GM12878 (cell line): ENCODE results near the gene TPSB2. TPM values are rescaled to one million over a fixed set of nuclear protein-coding genes. Genes with fewer than 3 reads are reported as not detected.

Source experiments
- ATAC-seq: fragments of 200-7000 bp; cut with Tn5 transposase; 3 replicates; pipeline ENCODE4 v1.9.1; 2020; ENCODE audit warnings: mild to moderate bottlenecking, moderate library complexity
- BruUV-seq: library from RNA; stranded (reverse); fragments of 400-500 nt; replicated peaks from 2 replicates; lab custom pipeline; 2021; lab: Mats Ljungman, UMichigan
- CTCF ChIA-PET: fragments of 300-600 bp; sonication (Branson Sonifier 250); formaldehyde crosslinking; extraction: SDS; loops from one replicate; lab custom pipeline; 2021; ENCODE audit warnings: inconsistent platforms; lab: Yijun Ruan, JAX
- POLR2A ChIA-PET: fragments of 350-600 bp; formaldehyde crosslinking; extraction: SDS; loops from one replicate; lab custom pipeline; 2021; ENCODE audit warnings: inconsistent platforms; lab: Charles Lee
- RAD21 ChIA-PET: fragments of 300-600 bp; sonication (Branson Sonifier 250); formaldehyde crosslinking; loops from one replicate; lab custom pipeline; 2023; ENCODE audit warnings: antibody characterized with exemption; ENCODE audit not compliant: unreplicated experiment; lab: Charles Lee
- SMC1A ChIA-PET: fragments of 300-600 bp; sonication (Branson Sonifier 250); formaldehyde crosslinking; loops from one replicate; lab custom pipeline; 2023; ENCODE audit not compliant: unreplicated experiment, uncharacterized antibody; lab: Charles Lee
- DNase-seq: peaks from one replicate; pipeline ENCODE4 v3.0.0-alpha.2; 2011; ENCODE audit warnings: low read depth, low spot score
- FAIRE-seq: peaks from 3 replicates; lab custom pipeline; 2011; peaks lifted over from hg19 to GRCh38; lab: Jason Lieb, UNC
- H2AFZ ChIP-seq: 2 replicates; pipeline ENCODE4 v1.6.0; 2011; ENCODE audit warnings: low read depth, low read length, control low read depth; ENCODE audit not compliant: control insufficient read depth
- H3K27ac ChIP-seq: 2 replicates; pipeline ENCODE4 v1.5.1; 2011; ENCODE audit warnings: control low read depth; ENCODE audit not compliant: control insufficient read depth, insufficient read depth
- H3K27me3 ChIP-seq, 2 experiments: replicated peaks in 1 of 2; 2 replicates each; pipeline versions ENCODE4 v1.6.0 to v1.6.1; 2011; ENCODE audit warnings: low read length in 1 of 2; ENCODE audit not compliant: control insufficient read depth in 2 of 2, insufficient read depth in 2 of 2
- H3K36me3 ChIP-seq, 2 experiments: 2 replicates each; pipeline ENCODE4 v1.5.1; 2011; ENCODE audit warnings: low read length in 1 of 2; ENCODE audit not compliant: control insufficient read depth in 2 of 2, insufficient read depth in 2 of 2
- H3K4me1 ChIP-seq: 2 replicates; pipeline ENCODE4 v1.6.1; 2011; ENCODE audit warnings: mild to moderate bottlenecking, low read length, moderate library complexity, mixed read lengths; ENCODE audit not compliant: control insufficient read depth, insufficient read depth
- H3K4me2 ChIP-seq: 2 replicates; pipeline ENCODE4 v1.6.0; 2011; ENCODE audit warnings: control low read depth; ENCODE audit not compliant: control insufficient read depth, insufficient read depth
- H3K4me3 ChIP-seq: fragments of 200-600 bp; sonication (generic); 2 replicates; pipeline ENCODE4 v1.5.1; 2016
- H3K79me2 ChIP-seq: 2 replicates; pipeline ENCODE4 v1.6.0; 2011; ENCODE audit warnings: low read length; ENCODE audit not compliant: control insufficient read depth, insufficient read depth
- H3K9ac ChIP-seq: 2 replicates; pipeline ENCODE4 v1.8.0; 2011; ENCODE audit warnings: low read length, control low read depth, mixed read lengths; ENCODE audit not compliant: control insufficient read depth, insufficient read depth
- H3K9me3 ChIP-seq: replicated peaks from 3 replicates; pipeline ENCODE4 v1.5.1; 2011; ENCODE audit warnings: mild to moderate bottlenecking, low read length; ENCODE audit not compliant: control insufficient read depth, insufficient read depth
- H4K20me1 ChIP-seq: 2 replicates; pipeline ENCODE4 v1.6.0; 2011; ENCODE audit not compliant: control insufficient read depth, insufficient read depth
- CBFB ChIP-seq: IDR thresholded peaks from 2 replicates; pipeline ENCODE4 v1.6.1; 2016; ENCODE audit warnings: antibody characterized with exemption, low read depth
- CEBPB ChIP-seq, 2 experiments: fragments of 150-350 bp in 1 of 2; IDR thresholded peaks; 2 replicates each; pipeline ENCODE4 v1.6.1; 2012 to 2014; ENCODE audit warnings: low read depth in 2 of 2, low read length in 2 of 2, borderline replicate concordance in 1 of 2, inconsistent platforms in 1 of 2
- CTCF ChIP-seq, 3 experiments: IDR thresholded peaks in 2 of 3; conservative IDR thresholded peaks in 1 of 3; 2 replicates each; pipeline ENCODE4 v1.5.1; 2011; ENCODE audit warnings: low read depth in 3 of 3, low read length in 3 of 3, mild to moderate bottlenecking in 3 of 3, control low read depth in 2 of 3, moderate library complexity in 2 of 3, inconsistent platforms in 1 of 3, mixed read lengths in 1 of 3; ENCODE audit not compliant: control insufficient read depth in 2 of 3, insufficient read depth in 1 of 3; ENCODE audit errors: extremely low read depth in 1 of 3
- E2F4 ChIP-seq: IDR thresholded peaks from 2 replicates; pipeline ENCODE4 v1.6.1; 2012; ENCODE audit warnings: low read depth, low read length, improper control_type of control experiment
- FOS ChIP-seq: IDR thresholded peaks from 3 replicates; pipeline ENCODE4 v1.6.1; 2011; ENCODE audit warnings: borderline replicate concordance; ENCODE audit not compliant: insufficient read length; ENCODE audit errors: extremely low read depth
- FOXK2 ChIP-seq: fragments of 450-650 bp; IDR thresholded peaks from 2 replicates; pipeline ENCODE4 v1.6.1; 2017; ENCODE audit warnings: mild to moderate bottlenecking, moderate library complexity
- KLF5 ChIP-seq: fragments of 450-650 bp; IDR thresholded peaks from 2 replicates; pipeline ENCODE4 v1.6.1; 2014; ENCODE audit warnings: mild to moderate bottlenecking; ENCODE audit not compliant: partially characterized antibody
- MXI1 ChIP-seq: fragments of 150-350 bp; IDR thresholded peaks from 2 replicates; pipeline ENCODE4 v1.6.1; 2011; ENCODE audit warnings: low read depth, mild to moderate bottlenecking, inconsistent platforms, low read length, improper control_type of control experiment
- NR2C1 ChIP-seq: fragments of 450-650 bp; IDR thresholded peaks from 2 replicates; pipeline ENCODE4 v1.6.1; 2017; ENCODE audit warnings: antibody characterized with exemption, mild to moderate bottlenecking, moderate library complexity
- RAD21 ChIP-seq: IDR thresholded peaks from 2 replicates; pipeline ENCODE4 v1.6.1; 2011; ENCODE audit warnings: mild to moderate bottlenecking, low read depth, low read length, moderate library complexity; ENCODE audit not compliant: insufficient read depth
- SMAD1 ChIP-seq: fragments of 450-650 bp; IDR thresholded peaks from 2 replicates; pipeline ENCODE4 v1.6.1; 2018; ENCODE audit warnings: mild to moderate bottlenecking, low read depth; ENCODE audit not compliant: partially characterized antibody
- SUZ12 ChIP-seq: fragments of 200-600 bp; sonication (generic); IDR thresholded peaks from one replicate; pipeline ENCODE4 v1.6.1; 2018; ENCODE audit warnings: antibody characterized with exemption, mild to moderate bottlenecking; ENCODE audit not compliant: unreplicated experiment
- TCF3 ChIP-seq: IDR thresholded peaks from 2 replicates; pipeline ENCODE4 v1.6.1; 2012; ENCODE audit warnings: low read depth, mild to moderate bottlenecking, low read length, borderline replicate concordance; ENCODE audit not compliant: insufficient read depth
- TCF7 ChIP-seq: IDR thresholded peaks from 2 replicates; pipeline ENCODE4 v1.6.1; 2014; ENCODE audit warnings: antibody characterized with exemption, borderline replicate concordance
- ZNF217 ChIP-seq: fragments of 450-650 bp; IDR thresholded peaks from 2 replicates; pipeline ENCODE4 v1.6.1; 2017; ENCODE audit warnings: antibody characterized with exemption, mild to moderate bottlenecking
- ZSCAN29 ChIP-seq: fragments of 450-650 bp; IDR thresholded peaks from 2 replicates; pipeline ENCODE4 v1.6.1; 2017; ENCODE audit warnings: mild to moderate bottlenecking, moderate library complexity
- ZZZ3 ChIP-seq: IDR thresholded peaks from 2 replicates; pipeline ENCODE4 v1.6.1; 2011; ENCODE audit warnings: low read depth; ENCODE audit not compliant: control insufficient read depth, insufficient read length
- WGBS: methylation state at CpG from one replicate; pipeline ENCODE4 v1.1.6; 2016; ENCODE audit warnings: low lambda C conversion rate; ENCODE audit not compliant: insufficient replicate concordance, insufficient coverage; ENCODE audit errors: missing lambda C conversion rate; 5-methylcytosine and 5-hydroxymethylcytosine counted together
- in situ Hi-C: fragments of 300-500 bp; cut with MboI; formaldehyde crosslinking; loops from 9 replicates; pipeline ENCODE4 v1.14.3; 2018; ENCODE audit warnings: mixed read lengths
- intact Hi-C: fragments of 100-400 bp; cut with micrococcal nuclease; formaldehyde crosslinking; loops from one replicate; pipeline ENCODE4 v1.14.2; 2022; ENCODE audit not compliant: unreplicated experiment
- polyA plus RNA-seq, 11 experiments: library from polyadenylated mRNA; depleted of rRNA in 4 of 11; unstranded in 6 of 11; stranded (reverse) in 5 of 11; fragments of >200 nt; fragmentation: Nextera tagmentation in 4 of 11; fragmentation: Illumina TruSeq in 1 of 11; extraction: Ambion mirVana in 4 of 11; extraction: Trizol in 1 of 11; gene quantifications; 1 replicate in 1 of 11; 2 replicates in 10 of 11; pipeline versions ENCODE4 v1.2.1 to v1.2.3, GENCODE V29; 2011 to 2016; ENCODE audit warnings: inconsistent platforms in 2 of 11, missing spikeins in 2 of 11, low read depth in 1 of 11
- total RNA-seq, 4 experiments: library from RNA; depleted of rRNA in 3 of 4; stranded (reverse); fragments of >200 nt in 3 of 4; fragmentation: Illumina TruSeq in 1 of 4; extraction: Trizol in 1 of 4; gene quantifications; 2 replicates each; pipeline versions ENCODE4 v1.2.1 to v1.2.3, GENCODE V29; 2013 to 2021

Gene TPSB2
- total and polyA plus RNA-seq, 10 of the 15 experiments (the other 5 are each of a cell fraction or from before 2014, with no cell fraction given): not detected

- TF ChIP-seq TCF7: no peak
- TF ChIP-seq CBFB: no peak
- no peak for TF ChIP-seq FOS
- TF ChIP-seq KLF5: no peak
- TF ChIP-seq NR2C1: no peak
- no peak for TF ChIP-seq FOXK2
- TF ChIP-seq TCF3: no peak
Observed at GRCh38 chr16:1260101-1260680, 30.2 kb upstream of the TPSB2 start (continued).

GRCh38 chr16:1259760-1260068 lies 29.7 kb upstream of the TPSB2 start:
- H3K9ac ChIP-seq: no peak overlapping the region
- no peaks in the 10 kb centered on the region for H3K36me3 ChIP-seq
- no peak overlapping the region for H2AFZ ChIP-seq
- intact Hi-C loops: no loop called here
- no peaks in the 10 kb centered on the region for H3K9me3 ChIP-seq
- no peaks in the 10 kb centered on the region; a peak in 1 of 4 replicates for H3K27me3 ChIP-seq
- FAIRE-seq (no peak), DNase-seq (no peak), ATAC-seq (no peak)
- no peak overlapping the region for H3K4me3 ChIP-seq
- H3K27ac ChIP-seq: no peak overlapping the region
- no peaks in the 10 kb centered on the region for H4K20me1 ChIP-seq
- CTCF ChIA-PET: no interaction called here
- H3K4me2 ChIP-seq: no peak overlapping the region
- POLR2A ChIA-PET: no interaction called here
- SMC1A ChIA-PET: no interaction called here
- RAD21 ChIA-PET: no interaction called here
- no peaks in the 10 kb centered on the region for H3K79me2 ChIP-seq
- BruUV-seq: no TSS peak
- 23% methylated on average over 11 of the region's 11 CpGs for WGBS
- no peaks in the 10 kb centered on the region for H3K4me1 ChIP-seq
- in situ Hi-C loops: no loop called here
- no peak for TF ChIP-seq ZNF217
- no peak for TF ChIP-seq SMAD1
- no peak for TF ChIP-seq CBFB
- no peak for TF ChIP-seq RAD21
- TF ChIP-seq E2F4: no peak
- no peak for TF ChIP-seq ZZZ3
- TF ChIP-seq SUZ12: no peak
- TF ChIP-seq CEBPB (IDR thresholded peaks at IDR 0.05; ENCODE audit: borderline replicate concordance in 1 of 2, low read depth in 2 of 2, low read length in 2 of 2): no peak
- no peak for TF ChIP-seq CTCF (IDR thresholded peaks at IDR 0.05 in 2 of 3, conservative IDR thresholded peaks at IDR 0.05 in 1 of 3; ENCODE audit: control insufficient read depth in 2 of 3, extremely low read depth in 1 of 3, insufficient read depth in 1 of 3, low read depth in 3 of 3, low read length in 3 of 3)
- no peak for TF ChIP-seq MXI1
- TF ChIP-seq ZSCAN29: no peak
